Calu3 (cell line): ENCODE data around the gene PHKA2. TPM values are rescaled to one million over a fixed set of nuclear protein-coding genes. Genes with fewer than 3 reads are reported as not detected.

Experiments used
- BruUV-seq: library from RNA; stranded (reverse); fragments of 400-500 nt; replicated peaks from 2 replicates; lab custom pipeline; 2021; lab: Mats Ljungman, UMichigan
- CTCF ChIA-PET: fragments of 300-600 bp; sonication (Branson Sonifier 250); formaldehyde crosslinking; loops from one replicate; lab custom pipeline; 2022; ENCODE audit warnings: antibody characterized with exemption; lab: Charles Lee
- DNase-seq: peaks from one replicate; pipeline ENCODE4 v3.0.0; 2022
- H3K27ac Mint-ChIP-seq: one replicate; pipeline ENCODE4 v1.8.0; 2022; ENCODE audit warnings: mixed read lengths; ENCODE audit not compliant: unreplicated experiment
- H3K27me3 Mint-ChIP-seq: one replicate; pipeline ENCODE4 v1.8.0; 2022; ENCODE audit warnings: mixed read lengths; ENCODE audit not compliant: unreplicated experiment
- H3K36me3 Mint-ChIP-seq: one replicate; pipeline ENCODE4 v1.8.0; 2022; ENCODE audit warnings: mild to moderate bottlenecking, moderate library complexity, mixed read lengths; ENCODE audit not compliant: insufficient read depth, unreplicated experiment
- H3K4me1 Mint-ChIP-seq: one replicate; pipeline ENCODE4 v1.8.0; 2022; ENCODE audit warnings: mild to moderate bottlenecking, low read depth, mixed read lengths; ENCODE audit not compliant: unreplicated experiment
- H3K4me3 Mint-ChIP-seq: one replicate; pipeline ENCODE4 v1.8.0; 2022; ENCODE audit warnings: mild to moderate bottlenecking, low read depth, moderate library complexity, mixed read lengths; ENCODE audit not compliant: unreplicated experiment
- H3K9me3 Mint-ChIP-seq: one replicate; pipeline ENCODE4 v1.8.0; 2022; ENCODE audit warnings: low read depth, mixed read lengths; ENCODE audit not compliant: unreplicated experiment
- CTCF ChIP-seq: fragments of 200-600 bp; IDR thresholded peaks from one replicate; pipeline ENCODE4 v1.8.0; 2022; ENCODE audit warnings: antibody characterized with exemption; ENCODE audit not compliant: unreplicated experiment
- intact Hi-C: fragments of 100-400 bp; cut with micrococcal nuclease; formaldehyde crosslinking; loops from one replicate; pipeline ENCODE4 v1.10.0; 2022; ENCODE audit not compliant: unreplicated experiment
- total RNA-seq: library from RNA; stranded (reverse); gene quantifications from 2 replicates; pipeline ENCODE4 v1.2.3, GENCODE V29; 2022

Gene PHKA2
- total RNA-seq, 1 experiment from 2014 or later, result 47.6 TPM

GRCh38 chrX:18877469-18877868 lies 106.4 kb downstream of the PHKA2 start:
- Mint-ChIP-seq H3K27ac (no peak overlapping the region), H3K9me3 (no peaks in the 10 kb centered on the region), H3K4me3 (no peak overlapping the region), H3K27me3 (no peaks in the 10 kb centered on the region), H3K4me1 (peaks cover 14% of the 10 kb centered on the region), H3K36me3 (peaks cover 4% of the 10 kb centered on the region)
- CTCF ChIA-PET, result no interaction called here
- no peak for DNase-seq
- intact Hi-C loops, result no loop called here
- BruUV-seq, result no TSS peak
- no peak for TF ChIP-seq CTCF

- Mint-ChIP-seq H3K36me3 (peaks cover 4% of the 10 kb centered on the region), H3K9me3 (no peaks in the 10 kb centered on the region), H3K4me1 (peaks cover 14% of the 10 kb centered on the region), H3K27ac (no peak overlapping the region), H3K27me3 (no peaks in the 10 kb centered on the region), H3K4me3 (no peak overlapping the region)
- no TSS peak for BruUV-seq
- intact Hi-C loops, result no loop called here
- no peak for DNase-seq
- CTCF ChIA-PET, result no interaction called here
- TF ChIP-seq CTCF, result no peak
These were observed 108.5 kb downstream of the PHKA2 start for GRCh38 chrX:18875256-18875878.

- Mint-ChIP-seq H3K27ac (no peak overlapping the region), H3K4me3 (no peak overlapping the region), H3K36me3 (peaks cover 4% of the 10 kb centered on the region), H3K27me3 (no peaks in the 10 kb centered on the region), H3K9me3 (no peaks in the 10 kb centered on the region), H3K4me1 (peaks cover 14% of the 10 kb centered on the region)
- BruUV-seq, result no TSS peak
- TF ChIP-seq CTCF, result no peak
- intact Hi-C loops, result no loop called here
- CTCF ChIA-PET, result no interaction called here
- DNase-seq, result no peak
These were observed 109.2 kb downstream of the PHKA2 start for GRCh38 chrX:18874560-18875255.

GRCh38 chrX:18873836-18874235 lies 110.1 kb downstream of the PHKA2 start:
- CTCF ChIA-PET, result interaction anchor here (0.6 kb wide), 1 partner anchor 13 kb away, joined by 3 read pairs; no protein-coding TSS in a partner anchor
- Mint-ChIP-seq H3K4me1 (peaks cover 14% of the 10 kb centered on the region), H3K27ac (no peak overlapping the region), H3K9me3 (no peaks in the 10 kb centered on the region), H3K36me3 (peaks cover 4% of the 10 kb centered on the region), H3K4me3 (peak overlapping the region; percentile 47), H3K27me3 (no peaks in the 10 kb centered on the region)
- DNase-seq, result no peak
- BruUV-seq, result no TSS peak
- intact Hi-C loops, result no loop called here
- TF ChIP-seq CTCF, result no peak
